ENCODE measurements around the gene CENPS. TPM values are rescaled to one million over a fixed set of nuclear protein-coding genes. Genes with fewer than 3 reads are reported as not detected.
"Not testable (repeated sequence)": the region's sequence is repeated elsewhere in the genome, so short reads cannot be mapped to it uniquely, and the experiment has no call there.

CENPS gene
- total RNA-seq, 1 experiment from 2014 or later: 17.8 TPM

- Histone ChIP-seq H2BK15ac (ENCODE audit: low read depth, low read length) (no peak overlapping the region), H3K23me2 (ENCODE audit: insufficient read length, low read depth, low read length, poor library complexity, severe bottlenecking) (no peaks in the 10 kb centered on the region), H3K27ac (ENCODE audit: insufficient read length, low read depth, low read length) (no peak overlapping the region), H4K91ac (ENCODE audit: insufficient read length, low read depth, low read length) (no peak overlapping the region), H3K9ac (ENCODE audit: extremely low read depth, insufficient read length, low read length) (no peak overlapping the region), H3K79me1 (ENCODE audit: insufficient read depth, low read depth, low read length, poor library complexity, severe bottlenecking) (no peaks in the 10 kb centered on the region), H3K4ac (ENCODE audit: low read depth, low read length) (no peak overlapping the region), H4K20me1 (ENCODE audit: control insufficient read depth, insufficient read depth, insufficient read length) (no peaks in the 10 kb centered on the region), H3K14ac (ENCODE audit: insufficient read depth, low read length) (no peak overlapping the region), H4K5ac (ENCODE audit: insufficient read length, low read depth, low read length) (no peak overlapping the region), H3K18ac (ENCODE audit: insufficient read length, low read depth, low read length) (no peak overlapping the region), H4K8ac (replicated peaks; ENCODE audit: insufficient read length, low read depth, low read length) (no peak overlapping the region), H2AK5ac (ENCODE audit: insufficient read length, low read length) (no peak overlapping the region), H3K27me3 (ENCODE audit: insufficient read depth, low read length) (no peaks in the 10 kb centered on the region), H3K4me1 (ENCODE audit: insufficient read depth, low read length) (0 out of 2 replicates have a peak, but pooled peaks cover 2% of the 10 kb centered on the region), H3K4me2 (ENCODE audit: insufficient read depth, insufficient read length, low read length) (no peak overlapping the region), H3K56ac (ENCODE audit: insufficient read length, low read depth, low read length) (no peak overlapping the region), H2AFZ (ENCODE audit: low read length) (no peak overlapping the region), H2BK20ac (ENCODE audit: low read depth, low read length, poor library complexity, severe bottlenecking) (no peak overlapping the region), H3K9me3 (ENCODE audit: control insufficient read depth, low read depth, low read length) (no peaks in the 10 kb centered on the region), H3K23ac (ENCODE audit: insufficient read length, low read depth, low read length) (no peak overlapping the region), H3K79me2 (ENCODE audit: insufficient read depth, low read length) (no peaks in the 10 kb centered on the region; the same call in 1 of the 2 replicates), H2BK12ac (ENCODE audit: insufficient read length, low read depth, low read length) (no peak overlapping the region), H2BK5ac (ENCODE audit: insufficient read length, low read length) (no peak overlapping the region), H2BK120ac (ENCODE audit: low read depth, low read length, poor library complexity, severe bottlenecking) (no peak overlapping the region), H3T11ph (ENCODE audit: low read length) (no peak overlapping the region)
- TF ChIP-seq CTCF (conservative IDR thresholded peaks at IDR 0.05): no peak
- H3K4me1 Mint-ChIP-seq: peaks cover 4 to 6% of the 10 kb centered on the region in 2 experiments; a peak in 3 of 4 replicates
- H3K27ac Mint-ChIP-seq: peak overlapping the region; percentile 12 to 72 (median 16); a peak in 3 of 7 replicates
- H3K9me3 Mint-ChIP-seq: no peaks in the 10 kb centered on the region
- WGBS (ENCODE audit: extremely low coverage, insufficient read length, low lambda C conversion rate): no CpG with 5 or more reads among the region's 6 CpGs
- no peak for DNase-seq
- H3K4me3 Mint-ChIP-seq: no peak overlapping the region
- peaks cover 76 to 94% (median 93%) of the 10 kb centered on the region in 3 experiments for H3K36me3 Mint-ChIP-seq (ENCODE audit: insufficient read depth in 1 of 3, low read depth in 3 of 3)
- no peaks in the 10 kb centered on the region for H3K27me3 Mint-ChIP-seq (ENCODE audit: low read depth)
These were observed 14.9 kb upstream of the CENPS start for GRCh38 chr1:10415211-10415930.

GRCh38 chr1:10415967-10416366 lies 14.3 kb upstream of the CENPS start:
- H2AK5ac ChIP-seq (ENCODE audit: insufficient read length, low read length); H3K9me3 Mint-ChIP-seq; H3K4me1 Mint-ChIP-seq; H3K27me3 Mint-ChIP-seq (ENCODE audit: low read depth); H3K14ac ChIP-seq (ENCODE audit: insufficient read depth, low read length); H3K79me2 ChIP-seq (ENCODE audit: insufficient read depth, low read length); H4K5ac ChIP-seq (ENCODE audit: insufficient read length, low read depth, low read length); H3K56ac ChIP-seq (ENCODE audit: insufficient read length, low read depth, low read length); H2BK120ac ChIP-seq (ENCODE audit: low read depth, low read length, poor library complexity, severe bottlenecking); H2BK20ac ChIP-seq (ENCODE audit: low read depth, low read length, poor library complexity, severe bottlenecking); H3K4me1 ChIP-seq (ENCODE audit: insufficient read depth, low read length); H4K20me1 ChIP-seq (ENCODE audit: control insufficient read depth, insufficient read depth, insufficient read length); H3K18ac ChIP-seq (ENCODE audit: insufficient read length, low read depth, low read length); H3K27me3 ChIP-seq (ENCODE audit: insufficient read depth, low read length); H4K8ac ChIP-seq (replicated peaks; ENCODE audit: insufficient read length, low read depth, low read length); H2AFZ ChIP-seq (ENCODE audit: low read length); DNase-seq; H3K4me3 Mint-ChIP-seq; H3K79me1 ChIP-seq (ENCODE audit: insufficient read depth, low read depth, low read length, poor library complexity, severe bottlenecking); H4K91ac ChIP-seq (ENCODE audit: insufficient read length, low read depth, low read length); H3K4ac ChIP-seq (ENCODE audit: low read depth, low read length); H3K4me2 ChIP-seq (ENCODE audit: insufficient read depth, insufficient read length, low read length); H3K9ac ChIP-seq (ENCODE audit: extremely low read depth, insufficient read length, low read length); H2BK12ac ChIP-seq (ENCODE audit: insufficient read length, low read depth, low read length); H3K23me2 ChIP-seq (ENCODE audit: insufficient read length, low read depth, low read length, poor library complexity, severe bottlenecking); H3K27ac ChIP-seq (ENCODE audit: insufficient read length, low read depth, low read length); H3K9me3 ChIP-seq (ENCODE audit: control insufficient read depth, low read depth, low read length); H2BK5ac ChIP-seq (ENCODE audit: insufficient read length, low read length); H3T11ph ChIP-seq (ENCODE audit: low read length); H3K23ac ChIP-seq (ENCODE audit: insufficient read length, low read depth, low read length); H2BK15ac ChIP-seq (ENCODE audit: low read depth, low read length): not testable (repeated sequence)
- H3K27ac Mint-ChIP-seq: peak overlapping the region in 2 of 3 experiments; percentile 29 to 88; a peak in 3 of 7 replicates
- H3K36me3 Mint-ChIP-seq (ENCODE audit: insufficient read depth in 1 of 3, low read depth in 3 of 3): peaks cover 75 to 95% (median 92%) of the 10 kb centered on the region in 3 experiments
- WGBS (ENCODE audit: extremely low coverage, insufficient read length, low lambda C conversion rate): no CpG with 5 or more reads among the region's 1 CpG
